OCI-LY3 (cell line): ENCODE results near the gene CDK7.

Source experiments
- H2AFZ ChIP-seq: fragments of 200-600, 300-600 bp; shearing (Covaris generic); 2 replicates; pipeline ENCODE4 v1.6.0; 2014; ENCODE audit warnings: antibody characterized with exemption, low read depth, low read length
- H3K27ac ChIP-seq: fragments of 200-600, 300-600 bp; sonication (generic); 2 replicates; pipeline ENCODE4 v1.5.1; 2014; ENCODE audit warnings: mild to moderate bottlenecking, low read length, moderate library complexity, mixed read lengths
- H3K27me3 ChIP-seq: fragments of 200-600, 300-600 bp; sonication (generic); 2 replicates; pipeline ENCODE4 v1.6.1; 2014; ENCODE audit warnings: low read depth, low read length, mixed read lengths
- H3K36me3 ChIP-seq: fragments of 200-600, 300-600 bp; sonication (generic); replicated peaks from 2 replicates; pipeline ENCODE3; 2014; ENCODE audit warnings: low read depth, low read length, mixed read lengths
- H3K4me1 ChIP-seq: fragments of 300-600, 200-600 bp; sonication (generic); 2 replicates; pipeline ENCODE4 v1.6.1; 2014; ENCODE audit warnings: low read length, mixed read lengths
- H3K4me2 ChIP-seq: fragments of 200-600, 300-600 bp; sonication (generic); 2 replicates; pipeline ENCODE4 v1.6.1; 2014; ENCODE audit warnings: low read length, mixed read lengths
- H3K4me3 ChIP-seq: fragments of 300-600, 200-600 bp; sonication (generic); 2 replicates; pipeline ENCODE4 v1.5.1; 2014; ENCODE audit warnings: antibody characterized with exemption, mild to moderate bottlenecking, low read length, moderate library complexity
- H3K79me2 ChIP-seq: fragments of 300-600, 200-600 bp; shearing (Covaris generic); 2 replicates; pipeline ENCODE4 v1.6.1; 2014; ENCODE audit warnings: mild to moderate bottlenecking, low read length, mixed read lengths
- H3K9ac ChIP-seq: fragments of 300-600, 200-600 bp; shearing (Covaris generic); 2 replicates; pipeline ENCODE4 v1.6.0; 2014; ENCODE audit warnings: mild to moderate bottlenecking, low read length, moderate library complexity
- H3K9me3 ChIP-seq: fragments of 200-600, 300-600 bp; shearing (Covaris generic); 2 replicates; pipeline ENCODE4 v1.6.1; 2014; ENCODE audit warnings: low read length, mixed read lengths; ENCODE audit not compliant: insufficient read depth
- H4K20me1 ChIP-seq: fragments of 200-600, 300-600 bp; sonication (generic); 2 replicates; pipeline ENCODE4 v1.6.1; 2016; ENCODE audit warnings: low read length, mixed read lengths; ENCODE audit not compliant: insufficient read depth
- CTCF ChIP-seq: fragments of 200-600, 300-600 bp; sonication (generic); IDR thresholded peaks from 2 replicates; pipeline ENCODE4 v1.5.1; 2014; ENCODE audit warnings: antibody characterized with exemption, low read length, low read depth
- EZH2phosphoT487 ChIP-seq: fragments of 200-600 bp; shearing (Covaris generic); IDR thresholded peaks from 2 replicates; pipeline ENCODE4 v1.6.1; 2018; ENCODE audit warnings: antibody characterized with exemption, mixed run types, low read depth

The CDK7 gene

GRCh38 chr5:69281114-69281513, 46.4 kb downstream of the CDK7 start:
- Histone ChIP-seq H3K27me3 (no peaks in the 10 kb centered on the region), H3K4me2 (no peak overlapping the region), H3K9ac (no peak overlapping the region), H2AFZ (no peak overlapping the region), H3K27ac (no peak overlapping the region), H3K36me3 (no peaks in the 10 kb centered on the region), H3K9me3 (no peaks in the 10 kb centered on the region), H3K4me1 (no peaks in the 10 kb centered on the region), H3K4me3 (no peak overlapping the region), H4K20me1 (no peaks in the 10 kb centered on the region), H3K79me2 (no peaks in the 10 kb centered on the region)
- no peak for TF ChIP-seq EZH2phosphoT487
- TF ChIP-seq CTCF = no peak

- TF ChIP-seq EZH2phosphoT487 (no peak), CTCF (no peak)
- no peak overlapping the region for H3K27ac ChIP-seq
- no peaks in the 10 kb centered on the region for H3K27me3 ChIP-seq
- H3K36me3 ChIP-seq = no peaks in the 10 kb centered on the region
- no peaks in the 10 kb centered on the region for H3K79me2 ChIP-seq
- H3K4me3 ChIP-seq = no peak overlapping the region
- H3K4me2 ChIP-seq = no peak overlapping the region
- no peaks in the 10 kb centered on the region for H3K9me3 ChIP-seq
- H2AFZ ChIP-seq = no peak overlapping the region
- H3K4me1 ChIP-seq = no peaks in the 10 kb centered on the region
- no peaks in the 10 kb centered on the region for H4K20me1 ChIP-seq
- H3K9ac ChIP-seq = no peak overlapping the region
Measured at GRCh38 chr5:69284203-69284602, 49.5 kb downstream of the CDK7 start.

GRCh38 chr5:69285448-69286116, 50.9 kb downstream of the CDK7 start:
- no peaks in the 10 kb centered on the region for H3K36me3 ChIP-seq
- H3K4me2 ChIP-seq = no peak overlapping the region
- no peaks in the 10 kb centered on the region for H3K79me2 ChIP-seq
- no peak overlapping the region for H3K9ac ChIP-seq
- H3K27me3 ChIP-seq = no peaks in the 10 kb centered on the region
- H3K27ac ChIP-seq = no peak overlapping the region
- no peaks in the 10 kb centered on the region for H3K4me1 ChIP-seq
- no peaks in the 10 kb centered on the region for H4K20me1 ChIP-seq
- no peak overlapping the region for H3K4me3 ChIP-seq
- no peak overlapping the region for H2AFZ ChIP-seq
- no peaks in the 10 kb centered on the region for H3K9me3 ChIP-seq
- no peak for TF ChIP-seq EZH2phosphoT487
- no peak for TF ChIP-seq CTCF

DNA sequence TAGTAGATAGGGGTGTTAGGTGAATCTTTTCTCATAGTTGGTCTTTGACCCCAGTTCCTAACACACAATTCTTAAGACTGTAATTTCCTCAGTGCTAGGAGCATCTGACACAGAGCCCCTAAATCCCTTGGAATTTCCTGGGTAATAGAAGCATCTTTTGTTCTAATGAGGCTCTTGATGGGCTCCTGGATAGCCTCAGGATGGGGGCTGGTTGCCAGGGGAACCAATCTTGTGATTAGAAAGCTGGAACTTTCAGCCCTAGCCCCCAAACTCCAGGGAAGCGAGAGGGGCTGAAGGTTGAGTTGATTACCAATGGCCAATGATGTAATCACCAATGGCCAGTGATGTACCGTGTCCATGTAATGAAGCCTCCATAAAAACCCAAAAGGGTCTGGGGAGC, 53.4 kb downstream of the CDK7 start:
- Histone ChIP-seq H3K9me3 (no peaks in the 10 kb centered on the region), H3K4me3 (no peak overlapping the region), H3K27me3 (no peaks in the 10 kb centered on the region), H3K4me2 (no peak overlapping the region), H2AFZ (no peak overlapping the region), H3K27ac (no peak overlapping the region), H3K9ac (no peak overlapping the region), H4K20me1 (no peaks in the 10 kb centered on the region), H3K79me2 (no peaks in the 10 kb centered on the region), H3K4me1 (no peaks in the 10 kb centered on the region), H3K36me3 (no peaks in the 10 kb centered on the region)
- TF ChIP-seq CTCF (no peak), EZH2phosphoT487 (no peak)
